IMR-90 (cell line): ENCODE data around the gene CCDC59. TPM values are rescaled to one million over a fixed set of nuclear protein-coding genes. Genes with fewer than 3 reads are reported as not detected.

Source experiments
- ATAC-seq: fragments of 200-7000 bp; cut with Tn5 transposase; 2 replicates; pipeline ENCODE4 v1.9.1; 2020; ENCODE audit warnings: low read depth, mild to moderate bottlenecking, moderate library complexity
- BruUV-seq: library from RNA; stranded (reverse); fragments of 400-500 nt; replicated peaks from 2 replicates; lab custom pipeline; 2021; lab: Mats Ljungman, UMichigan
- CTCF ChIA-PET: fragments of 300-600 bp; formaldehyde crosslinking; extraction: SDS; loops from one replicate; lab custom pipeline; 2021; ENCODE audit warnings: antibody characterized with exemption; lab: Yijun Ruan, JAX
- POLR2A ChIA-PET: fragments of 300-600 bp; sonication (Branson Sonifier 250); formaldehyde crosslinking; loops from one replicate; lab custom pipeline; 2022; ENCODE audit warnings: antibody characterized with exemption; ENCODE audit not compliant: unreplicated experiment; lab: Charles Lee
- DNase-seq: peaks from one replicate; pipeline ENCODE4 v3.0.0; 2013
- H2AFZ ChIP-seq: replicated peaks from 2 replicates; pipeline ENCODE3; 2013; ENCODE audit warnings: low read length, mild to moderate bottlenecking; ENCODE audit not compliant: poor library complexity
- H2AK5ac ChIP-seq: 2 replicates; pipeline ENCODE4 v1.6.1; 2013; ENCODE audit warnings: low read depth, low read length, inconsistent platforms
- H2AK9ac ChIP-seq: replicated peaks from 2 replicates; pipeline ENCODE3; 2013; ENCODE audit warnings: mild to moderate bottlenecking, low read depth, low read length, moderate library complexity; ENCODE audit not compliant: poor library complexity
- H2BK120ac ChIP-seq: 2 replicates; pipeline ENCODE4 v1.6.1; 2013; ENCODE audit warnings: low read depth, low read length, inconsistent platforms
- H2BK15ac ChIP-seq: 3 replicates; pipeline ENCODE4 v1.6.1; 2013; ENCODE audit warnings: low read depth, low read length, inconsistent platforms
- H2BK20ac ChIP-seq: 2 replicates; pipeline ENCODE4 v1.6.1; 2013; ENCODE audit warnings: low read depth, mild to moderate bottlenecking, inconsistent platforms, low read length, moderate library complexity
- H2BK5ac ChIP-seq: 2 replicates; pipeline ENCODE4 v1.6.1; 2013; ENCODE audit warnings: mild to moderate bottlenecking, low read depth, low read length, inconsistent platforms; ENCODE audit not compliant: poor library complexity, severe bottlenecking
- H3K14ac ChIP-seq: replicated peaks from 2 replicates; pipeline ENCODE4 v1.6.1; 2013; ENCODE audit warnings: low read depth, low read length, inconsistent platforms
- H3K18ac ChIP-seq: 2 replicates; pipeline ENCODE4 v1.6.1; 2013; ENCODE audit warnings: low read depth, low read length, control low read depth
- H3K23ac ChIP-seq: 2 replicates; pipeline ENCODE4 v1.6.1; 2013; ENCODE audit warnings: low read depth, low read length, inconsistent platforms
- H3K27ac ChIP-seq: 2 replicates; pipeline ENCODE4 v1.5.1; 2013; ENCODE audit warnings: mild to moderate bottlenecking, control low read depth, low read length; ENCODE audit not compliant: insufficient read depth
- H3K27me3 ChIP-seq: 2 replicates; pipeline ENCODE4 v1.6.1; 2013; ENCODE audit warnings: low read length; ENCODE audit not compliant: control insufficient read depth, insufficient read depth
- H3K36me3 ChIP-seq: 2 replicates; pipeline ENCODE4 v1.6.1; 2013; ENCODE audit warnings: low read length, mixed read lengths; ENCODE audit not compliant: control insufficient read depth, insufficient read depth
- H3K4ac ChIP-seq: 2 replicates; pipeline ENCODE4 v1.6.1; 2013; ENCODE audit warnings: low read depth, low read length, inconsistent platforms
- H3K4me1 ChIP-seq: 2 replicates; pipeline ENCODE4 v1.6.1; 2013; ENCODE audit warnings: low read length, mixed read lengths; ENCODE audit not compliant: control insufficient read depth, insufficient read depth
- H3K4me2 ChIP-seq: 2 replicates; pipeline ENCODE4 v1.6.1; 2013; ENCODE audit warnings: low read depth, mild to moderate bottlenecking, control low read depth, low read length, moderate library complexity
- H3K4me3 ChIP-seq: 2 replicates; pipeline ENCODE4 v1.5.1; 2013; ENCODE audit warnings: low read depth, mild to moderate bottlenecking, control low read depth, low read length, moderate library complexity; ENCODE audit not compliant: insufficient read depth
- H3K56ac ChIP-seq: 2 replicates; pipeline ENCODE4 v1.6.1; 2013; ENCODE audit warnings: low read length, inconsistent platforms; ENCODE audit not compliant: insufficient read depth; ENCODE audit errors: extremely low read depth
- H3K79me1 ChIP-seq, 2 experiments: 2 replicates each; pipeline ENCODE4 v1.6.1; 2013; ENCODE audit warnings: low read length in 2 of 2, inconsistent platforms in 1 of 2, low read depth in 1 of 2
- H3K9ac ChIP-seq: 2 replicates; pipeline ENCODE4 v1.6.1; 2013; ENCODE audit warnings: low read depth, low read length, control low read depth
- H3K9me1 ChIP-seq: 2 replicates; pipeline ENCODE4 v1.6.1; 2013; ENCODE audit warnings: low read length, inconsistent platforms; ENCODE audit not compliant: insufficient read depth
- H3K9me3 ChIP-seq: 2 replicates; pipeline ENCODE4 v1.6.1; 2013; ENCODE audit warnings: low read length; ENCODE audit not compliant: control insufficient read depth, insufficient read depth
- H4K20me1 ChIP-seq: 2 replicates; pipeline ENCODE4 v1.6.1; 2013; ENCODE audit warnings: low read length, inconsistent platforms; ENCODE audit not compliant: insufficient read depth
- H4K5ac ChIP-seq: 2 replicates; pipeline ENCODE4 v1.6.1; 2013; ENCODE audit warnings: mild to moderate bottlenecking, low read depth, low read length, control low read depth
- H4K8ac ChIP-seq, 2 experiments: 2 replicates each; pipeline ENCODE4 v1.6.1; 2013; ENCODE audit warnings: low read depth in 2 of 2, low read length in 2 of 2, control low read depth in 1 of 2, inconsistent platforms in 1 of 2
- H4K91ac ChIP-seq: 2 replicates; pipeline ENCODE4 v1.6.1; 2013; ENCODE audit warnings: low read depth, low read length, inconsistent platforms; ENCODE audit not compliant: insufficient read depth
- BHLHE40 ChIP-seq: fragments of 150-350 bp; IDR thresholded peaks from 2 replicates; pipeline ENCODE4 v1.6.1; 2016; ENCODE audit warnings: mild to moderate bottlenecking, low read depth, low read length
- CEBPB ChIP-seq: IDR thresholded peaks from 2 replicates; pipeline ENCODE4 v1.6.1; 2012; ENCODE audit warnings: low read depth, low read length, improper control_type of control experiment
- MAFK ChIP-seq: IDR thresholded peaks from 2 replicates; pipeline ENCODE4 v1.6.1; 2012; ENCODE audit warnings: low read depth, low read length, improper control_type of control experiment
- MAZ ChIP-seq: IDR thresholded peaks from 2 replicates; pipeline ENCODE4 v1.6.1; 2012; ENCODE audit warnings: low read depth, mild to moderate bottlenecking, low read length, improper control_type of control experiment, moderate library complexity, borderline replicate concordance
- MXI1 ChIP-seq: IDR thresholded peaks from 2 replicates; pipeline ENCODE4 v1.6.1; 2012; ENCODE audit warnings: low read depth, mild to moderate bottlenecking, low read length, moderate library complexity, borderline replicate concordance
- RCOR1 ChIP-seq: IDR thresholded peaks from 2 replicates; pipeline ENCODE4 v1.6.1; 2012; ENCODE audit warnings: mild to moderate bottlenecking, low read length, improper control_type of control experiment; ENCODE audit not compliant: insufficient replicate concordance
- RFX5 ChIP-seq: IDR thresholded peaks from 2 replicates; pipeline ENCODE4 v1.8.0; 2012; ENCODE audit warnings: low read depth, mild to moderate bottlenecking, low read length, moderate library complexity
- SMC3 ChIP-seq: fragments of 150-350 bp; IDR thresholded peaks from 2 replicates; pipeline ENCODE4 v1.6.1; 2016; ENCODE audit warnings: low read depth, mild to moderate bottlenecking, antibody characterized with exemption, low read length, moderate library complexity
- WGBS, 2 experiments: methylation state at CpG; one replicate each; pipeline versions ENCODE4 v1.1.5 to v1.1.7; 2013; ENCODE audit warnings: missing lambda C conversion rate in 2 of 2; ENCODE audit not compliant: insufficient read length in 1 of 2; ENCODE audit errors: extremely low coverage in 2 of 2; 5-methylcytosine and 5-hydroxymethylcytosine counted together
- dilution Hi-C: fragments of 300-500 bp; cut with HindIII; formaldehyde crosslinking; loops from one replicate; pipeline ENCODE4 v1.14.3; 2018; ENCODE audit warnings: low sequenced_read_pairs; ENCODE audit not compliant: unreplicated experiment
- in situ Hi-C: fragments of 300-500 bp; cut with MboI; formaldehyde crosslinking; loops from 3 replicates; pipeline ENCODE4 v1.14.3; 2019; ENCODE audit warnings: low sequenced_read_pairs, inconsistent platforms, mixed read lengths
- intact Hi-C: fragments of 100-400 bp; cut with micrococcal nuclease; formaldehyde crosslinking; loops from 2 replicates; pipeline ENCODE4 v1.10.0; 2022
- polyA plus RNA-seq, 3 experiments: library from polyadenylated mRNA; depleted of rRNA; stranded (reverse); fragments of >200 nt; gene quantifications; 2 replicates each; pipeline ENCODE4 v1.2.3, GENCODE V29; 2012; ENCODE audit warnings: low replicate concordance in 1 of 3
- total RNA-seq: library from RNA; depleted of rRNA; stranded (reverse); fragments of >200 nt; gene quantifications from 2 replicates; pipeline ENCODE4 v1.2.3, GENCODE V29; 2012
- TF ChIP-seq, protein P1 (sequence below): fragments of 150-350 bp; IDR thresholded peaks from 2 replicates; pipeline ENCODE4 v1.6.1; 2016; ENCODE audit warnings: low read depth, mild to moderate bottlenecking, low read length, moderate library complexity, borderline replicate concordance
- TF ChIP-seq, protein P2 (sequence below): fragments of 150-350 bp; IDR thresholded peaks from 2 replicates; pipeline ENCODE4 v1.6.1; 2017; ENCODE audit warnings: mild to moderate bottlenecking, antibody characterized with exemption, low read length, low read depth

The CCDC59 gene
- total and polyA plus RNA-seq, 2 of the 4 experiments (the other 2 are of a cell fraction), result 8.4 to 14.8 TPM

DNA sequence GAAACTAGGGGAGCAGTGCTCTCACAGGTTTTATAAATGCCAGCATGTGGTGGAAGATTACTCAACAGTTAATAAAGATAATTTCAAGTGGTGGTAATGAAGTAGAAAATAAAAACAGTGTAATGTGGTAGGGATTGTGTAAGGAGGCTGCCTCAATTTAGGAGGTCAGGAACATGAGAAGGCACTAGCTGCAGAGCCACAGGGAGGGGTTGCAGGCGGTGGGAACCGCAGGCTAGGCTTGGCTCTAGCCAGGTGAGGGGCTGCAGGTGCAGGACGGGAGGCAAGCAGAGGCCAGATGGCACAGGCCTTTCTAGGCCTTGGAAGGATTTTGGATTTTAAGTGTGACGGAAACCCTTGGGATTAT is 910 bp upstream of the CCDC59 start:
- Histone ChIP-seq H2BK15ac (no peak overlapping the region), H2AK5ac (no peak overlapping the region), H2BK20ac (no peak overlapping the region), H2BK5ac (peak overlapping the region; percentile 45), H3K18ac (peak overlapping the region; percentile 1; the same call in 1 of the 2 replicates), H3K27me3 (no peaks in the 10 kb centered on the region), H2AFZ (peak overlapping the region; percentile 74), H3K9me1 (no peaks in the 10 kb centered on the region), H2BK120ac (no peak overlapping the region), H3K4ac (peak overlapping the region; percentile 11; the same call in 1 of the 2 replicates), H4K20me1 (no peaks in the 10 kb centered on the region), H3K56ac (0 out of 2 replicates have a peak overlapping the region, but pooled peaks have one; percentile 53), H4K91ac (no peak overlapping the region), H4K8ac (peak overlapping the region; percentile 28 to 84; a peak in 3 of 4 replicates), H3K4me1 (no peaks in the 10 kb centered on the region), H2AK9ac (no peak overlapping the region), H3K27ac (peak overlapping the region; percentile 87), H3K9ac (peak overlapping the region; percentile 60), H3K9me3 (no peaks in the 10 kb centered on the region), H3K36me3 (peaks cover 1% of the 10 kb centered on the region; the same call in 1 of the 2 replicates), H4K5ac (peak overlapping the region; percentile 87), H3K4me2 (peak overlapping the region; percentile 96), H3K4me3 (peak overlapping the region; percentile 71), H3K79me1 (peaks cover 5 to 10% of the 10 kb centered on the region in 2 experiments), H3K14ac (0 out of 2 replicates have a peak overlapping the region, but pooled peaks have one; percentile 10), H3K23ac (0 out of 2 replicates have a peak overlapping the region, but pooled peaks have one; percentile 31)
- no CpG with 5 or more reads among the region's 4 CpGs for WGBS, 2 experiments
- intact Hi-C loops, result no loop called here
- BruUV-seq, result no TSS peak
- TF ChIP-seq BHLHE40 (no peak), MAZ (no peak), RFX5 (no peak), RCOR1 (no peak), MXI1 (no peak), SMC3 (no peak), CEBPB (no peak), MAFK (no peak)
- TF ChIP-seq, protein P1, sequence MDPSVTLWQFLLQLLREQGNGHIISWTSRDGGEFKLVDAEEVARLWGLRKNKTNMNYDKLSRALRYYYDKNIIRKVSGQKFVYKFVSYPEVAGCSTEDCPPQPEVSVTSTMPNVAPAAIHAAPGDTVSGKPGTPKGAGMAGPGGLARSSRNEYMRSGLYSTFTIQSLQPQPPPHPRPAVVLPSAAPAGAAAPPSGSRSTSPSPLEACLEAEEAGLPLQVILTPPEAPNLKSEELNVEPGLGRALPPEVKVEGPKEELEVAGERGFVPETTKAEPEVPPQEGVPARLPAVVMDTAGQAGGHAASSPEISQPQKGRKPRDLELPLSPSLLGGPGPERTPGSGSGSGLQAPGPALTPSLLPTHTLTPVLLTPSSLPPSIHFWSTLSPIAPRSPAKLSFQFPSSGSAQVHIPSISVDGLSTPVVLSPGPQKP, result no peak
- TF ChIP-seq, protein P2, sequence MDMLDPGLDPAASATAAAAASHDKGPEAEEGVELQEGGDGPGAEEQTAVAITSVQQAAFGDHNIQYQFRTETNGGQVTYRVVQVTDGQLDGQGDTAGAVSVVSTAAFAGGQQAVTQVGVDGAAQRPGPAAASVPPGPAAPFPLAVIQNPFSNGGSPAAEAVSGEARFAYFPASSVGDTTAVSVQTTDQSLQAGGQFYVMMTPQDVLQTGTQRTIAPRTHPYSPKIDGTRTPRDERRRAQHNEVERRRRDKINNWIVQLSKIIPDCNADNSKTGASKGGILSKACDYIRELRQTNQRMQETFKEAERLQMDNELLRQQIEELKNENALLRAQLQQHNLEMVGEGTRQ, result no peak
- in situ Hi-C loops, result no loop called here
- ChIA-PET CTCF (interaction anchor here (0.9 to 1.8 kb wide), 5 partner anchors 9 to 76 kb away, joined by 3 to 7 read pairs (median 3); no protein-coding TSS in a partner anchor), POLR2A (no interaction called here)
- DNase-seq, result no peak
- dilution Hi-C loops, result no loop called here
- peak; percentile 2 for ATAC-seq
